Activated T-cell treated with anti-CD3 and anti-CD28 coated beads for 1 hour (primary cell): Measurements from ENCODE around the gene HBG1.
"Not testable (repeated sequence)": the region's sequence is repeated elsewhere in the genome, so short reads cannot be mapped to it uniquely, and the experiment has no call there.

Experiments
- DNase-seq: peaks from one replicate; pipeline ENCODE4 v3.0.0-alpha.2; 2020; ENCODE audit warnings: low read depth

Gene HBG1

DNA sequence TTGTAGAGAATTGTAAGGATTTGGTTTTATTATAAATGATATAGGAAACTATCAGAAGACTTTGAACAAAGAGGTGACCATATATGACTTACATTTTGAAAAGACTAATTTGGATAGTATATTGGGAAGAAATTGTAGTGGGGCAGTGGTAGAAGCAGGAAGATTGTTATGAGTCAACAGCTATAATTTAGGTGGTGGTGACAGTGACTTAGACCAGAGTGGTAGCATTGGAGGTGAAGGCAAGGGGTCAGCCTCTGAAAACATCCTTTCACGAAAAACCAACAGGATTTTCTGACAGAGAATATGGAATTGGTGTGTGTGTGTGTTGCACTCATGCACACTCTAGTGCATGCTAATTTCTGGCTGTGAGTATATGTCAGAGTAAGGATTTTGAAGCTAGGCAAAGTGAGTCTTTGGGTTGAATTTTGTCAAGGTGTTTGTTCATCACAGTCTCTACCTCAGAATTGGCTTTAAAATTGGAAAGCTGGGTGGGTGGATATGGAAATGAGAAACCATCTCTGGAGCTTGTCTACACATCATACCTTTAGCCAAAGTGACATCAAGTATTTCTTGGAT, 28.2 kb upstream of the HBG1 start:
- DNase-seq: no peak

DNA sequence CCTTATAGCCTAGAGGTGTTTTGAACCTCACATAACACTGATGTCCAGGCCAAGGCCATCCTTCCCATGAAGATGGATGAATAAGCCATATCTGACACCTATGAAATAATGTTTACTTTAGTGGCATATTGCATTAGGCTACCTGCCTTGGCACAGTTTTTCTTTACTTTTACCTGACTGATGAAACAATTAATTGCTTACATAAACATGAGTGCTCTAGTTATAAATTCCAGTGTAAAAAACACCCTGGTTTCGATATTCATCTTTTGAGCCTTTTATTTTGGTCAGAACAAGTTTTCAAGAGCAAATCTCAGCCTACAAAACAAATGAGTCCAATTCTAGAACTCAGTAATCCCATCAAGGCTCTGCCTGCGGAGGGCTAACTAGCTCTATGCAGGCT, 27.0 kb upstream of the HBG1 start:
- DNase-seq: no peak

DNA sequence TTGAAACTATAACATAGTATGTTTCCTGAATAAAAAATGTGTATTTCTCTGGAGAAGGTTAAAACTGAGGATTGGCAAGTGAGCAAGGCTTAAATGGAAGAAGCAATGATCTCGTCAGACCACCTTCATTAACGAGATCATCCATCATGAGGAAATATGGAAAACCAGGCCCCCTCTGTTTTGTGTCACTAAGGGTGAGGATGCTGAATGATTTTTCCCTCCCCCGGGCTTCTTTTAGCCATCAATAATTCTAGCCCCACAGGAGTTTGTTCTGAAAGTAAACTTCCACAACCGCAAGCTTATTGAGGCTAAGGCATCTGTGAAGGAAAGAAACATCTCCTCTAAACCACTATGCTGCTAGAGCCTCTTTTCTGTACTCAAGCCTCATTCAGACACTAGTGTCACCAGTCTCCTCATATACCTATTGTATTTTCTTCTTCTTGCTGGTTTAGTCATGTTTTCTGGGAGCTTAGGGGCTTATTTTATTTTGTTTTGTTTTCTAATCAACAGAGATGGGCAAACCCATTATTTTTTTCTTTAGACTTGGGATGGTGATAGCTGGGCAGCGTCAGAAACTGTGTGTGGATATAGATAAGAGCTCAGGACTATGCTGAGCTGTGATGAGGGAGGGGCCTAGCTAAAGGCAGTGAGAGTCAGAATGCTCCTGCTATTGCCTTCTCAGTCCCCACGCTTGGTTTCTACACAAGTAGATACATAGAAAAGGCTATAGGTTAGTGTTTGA, 25.9 kb upstream of the HBG1 start:
- no peak for DNase-seq

GRCh38 chr11:5274395-5274794, 24.7 kb upstream of the HBG1 start:
- DNase-seq: no peak

DNA sequence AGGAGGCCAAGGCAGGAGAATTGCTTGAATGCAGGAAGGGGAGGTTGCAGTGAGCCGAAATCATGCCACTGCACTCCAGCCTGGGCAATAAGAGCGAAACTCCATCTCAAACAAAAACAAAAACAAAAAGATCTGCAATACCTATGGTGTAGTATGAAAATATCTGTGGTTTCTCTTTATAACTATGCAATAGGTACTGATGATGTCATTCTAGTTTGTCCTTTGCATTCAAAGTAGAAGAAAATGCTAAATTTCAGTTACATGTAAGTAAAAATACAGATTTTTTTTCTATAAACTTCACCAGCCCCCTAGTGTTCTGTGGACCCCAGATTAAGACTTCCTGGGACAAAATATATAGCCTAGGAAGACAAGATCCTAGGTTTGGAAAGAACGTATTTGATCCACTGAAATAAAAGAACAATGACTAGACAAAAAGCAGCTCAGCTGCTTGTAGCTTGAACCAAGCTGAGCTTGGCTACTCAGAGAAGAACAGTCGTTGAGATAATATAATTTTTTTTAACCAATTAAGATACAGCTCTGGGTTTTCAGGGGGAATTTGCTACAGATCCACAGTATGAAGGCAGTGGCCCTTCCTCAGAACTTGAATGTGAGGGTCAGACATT, 22.8 kb upstream of the HBG1 start:
- DNase-seq: no peak

DNA sequence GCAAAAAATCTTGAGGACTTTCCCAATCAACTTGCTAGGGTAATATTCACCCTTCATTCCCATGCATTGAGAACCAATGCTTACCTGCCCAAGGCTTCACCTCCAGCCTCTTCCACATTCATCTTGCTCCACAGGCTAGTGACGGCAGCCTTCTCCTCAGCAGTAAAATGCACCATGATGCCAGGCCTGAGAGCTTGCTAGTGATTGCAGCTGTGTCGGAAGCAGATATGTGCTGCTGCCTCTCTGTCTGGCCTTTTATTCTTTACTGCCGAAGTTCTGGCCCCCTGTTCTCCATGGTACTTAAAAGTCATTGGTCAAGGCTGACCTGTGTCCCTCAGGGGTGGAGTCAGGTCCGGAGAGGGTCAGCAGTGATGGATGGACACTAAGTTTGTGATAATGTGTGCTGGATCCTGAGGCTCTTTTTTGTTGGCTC, 20.1 kb upstream of the HBG1 start, which contains the start of gene HBE1:
Gene HBE1 (minus strand): TSS at position 231 of the 433 bp plus-strand sequence. CDS start 55 bp downstream, at position 176.
- no peak for DNase-seq

DNA sequence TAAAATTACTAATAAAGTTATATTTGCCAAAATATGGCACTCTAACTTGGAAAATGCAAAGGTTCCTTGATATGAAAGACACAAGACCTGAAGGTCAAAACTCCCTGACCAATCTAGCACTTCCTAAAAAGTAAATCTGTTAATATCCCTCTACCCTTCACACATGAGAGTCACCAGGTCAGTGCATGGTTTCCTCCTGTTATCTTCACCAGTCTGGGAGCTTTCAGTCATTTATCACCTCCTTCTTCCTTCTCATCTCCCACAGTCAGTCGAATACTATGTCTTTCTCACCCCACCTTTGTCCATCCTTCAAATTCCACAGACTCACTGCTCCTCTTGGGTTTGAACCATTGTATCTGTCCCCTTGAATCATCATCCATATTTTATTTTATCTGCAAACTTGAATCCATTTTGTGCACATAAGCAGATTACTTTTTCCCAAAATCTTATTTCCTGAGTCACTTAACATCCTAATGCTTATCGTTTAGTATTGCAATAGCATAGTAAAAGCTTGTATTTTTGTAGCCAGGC, 17.4 kb upstream of the HBG1 start:
- DNase-seq: no peak

DNA sequence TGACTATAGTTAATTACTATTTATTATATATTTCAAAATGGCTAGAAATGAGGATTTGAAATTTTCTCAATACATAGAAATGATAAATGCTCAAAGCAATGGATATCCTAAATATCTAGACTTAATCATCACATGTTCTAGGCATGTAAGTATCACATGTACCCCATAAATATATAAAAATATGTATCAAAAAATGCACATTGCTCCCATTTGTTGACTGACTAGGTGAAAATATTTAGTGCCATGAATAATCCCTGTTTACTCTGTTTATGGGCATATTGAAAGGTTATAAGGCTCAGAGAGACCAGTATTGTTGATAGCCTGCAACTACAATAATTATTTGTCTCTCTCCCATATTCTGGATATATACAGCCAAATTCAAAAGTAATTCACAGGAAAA, 17.0 kb upstream of the HBG1 start:
- DNase-seq: no peak

GRCh38 chr11:5265832-5266231, 16.2 kb upstream of the HBG1 start:
- no peak for DNase-seq

DNA sequence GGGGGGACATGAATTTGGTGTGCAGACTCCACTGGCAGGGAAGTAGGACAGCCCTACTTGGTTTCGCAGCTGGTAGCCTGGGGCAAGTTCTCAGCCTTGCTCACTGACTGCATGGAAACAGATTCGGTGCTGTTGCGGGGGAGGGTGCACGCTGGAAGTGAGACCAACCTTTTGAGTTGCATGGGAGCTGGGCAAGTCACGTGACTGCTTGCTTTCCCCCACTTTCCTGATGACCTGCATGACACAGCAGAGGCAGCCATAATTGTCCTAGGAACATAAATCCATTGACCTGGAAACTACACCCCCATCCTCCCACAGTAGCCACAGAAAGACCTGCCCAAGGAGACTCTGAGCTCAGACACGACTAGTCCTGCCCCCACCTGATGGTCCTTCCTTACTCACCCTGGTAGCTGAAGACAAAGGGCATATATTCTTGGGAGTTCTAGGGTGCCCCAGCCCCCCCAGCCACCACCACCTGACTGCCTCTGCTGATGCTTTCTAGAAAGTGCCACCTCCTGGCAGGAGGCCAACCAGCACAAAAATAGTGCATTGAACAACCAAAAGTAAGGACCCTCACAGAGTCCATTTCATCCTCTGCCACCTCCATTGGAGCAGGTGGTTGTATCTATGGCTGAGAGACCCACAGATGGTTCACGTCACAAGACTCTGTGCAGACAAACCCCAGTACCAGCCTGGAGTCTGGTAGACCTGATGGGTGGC, 9.0 kb upstream of the HBG1 start:
- DNase-seq: no peak

- no peak for DNase-seq
These were observed 7.6 kb upstream of the HBG1 start for GRCh38 chr11:5257296-5257695.

GRCh38 chr11:5254646-5255413, 5.2 kb upstream of the HBG1 start, which contains the start of gene HBG2:
Gene HBG2 (minus strand): TSS chr11:5254781. CDS start chr11:5254728, 53 bp downstream.
- not testable (repeated sequence) for DNase-seq

GRCh38 chr11:5254023-5254422, 4.4 kb upstream of the HBG1 start:
- not testable (repeated sequence) for DNase-seq

DNA sequence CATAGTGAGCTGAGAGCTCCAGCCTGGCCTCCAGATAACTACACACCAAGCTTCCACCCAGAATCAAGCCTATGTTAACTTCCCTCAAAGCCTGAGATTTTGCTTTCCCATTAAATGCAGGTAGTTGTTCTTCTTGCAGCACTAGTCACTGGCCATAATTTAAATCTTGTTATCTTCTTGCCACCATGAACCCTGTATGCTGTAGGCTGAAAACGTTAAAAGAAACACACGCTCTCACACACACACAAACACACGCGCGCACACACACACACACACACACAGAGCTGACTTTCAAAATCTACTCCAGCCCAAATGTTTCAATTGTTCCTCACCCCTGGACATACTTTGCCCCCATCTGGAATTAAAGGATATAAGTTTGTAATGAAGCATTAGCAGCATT, 3.8 kb upstream of the HBG1 start:
- not testable (repeated sequence) for DNase-seq

DNA sequence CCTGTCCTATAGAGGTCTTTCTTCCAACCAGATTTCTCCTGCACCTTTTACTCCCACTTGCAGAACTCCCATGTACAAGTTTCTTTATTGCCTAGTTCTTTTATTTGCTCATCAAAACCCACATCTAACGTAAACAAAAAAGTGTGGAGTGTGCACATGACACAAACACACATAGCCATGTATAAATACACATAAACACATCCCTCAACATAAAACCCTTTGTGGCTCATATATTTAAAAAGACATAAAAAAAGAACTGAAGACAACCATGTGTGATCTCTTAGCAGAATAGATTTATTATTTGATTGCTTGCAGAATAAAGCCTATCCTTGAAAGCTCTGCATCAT, 3.2 kb upstream of the HBG1 start:
- no peak for DNase-seq

DNA sequence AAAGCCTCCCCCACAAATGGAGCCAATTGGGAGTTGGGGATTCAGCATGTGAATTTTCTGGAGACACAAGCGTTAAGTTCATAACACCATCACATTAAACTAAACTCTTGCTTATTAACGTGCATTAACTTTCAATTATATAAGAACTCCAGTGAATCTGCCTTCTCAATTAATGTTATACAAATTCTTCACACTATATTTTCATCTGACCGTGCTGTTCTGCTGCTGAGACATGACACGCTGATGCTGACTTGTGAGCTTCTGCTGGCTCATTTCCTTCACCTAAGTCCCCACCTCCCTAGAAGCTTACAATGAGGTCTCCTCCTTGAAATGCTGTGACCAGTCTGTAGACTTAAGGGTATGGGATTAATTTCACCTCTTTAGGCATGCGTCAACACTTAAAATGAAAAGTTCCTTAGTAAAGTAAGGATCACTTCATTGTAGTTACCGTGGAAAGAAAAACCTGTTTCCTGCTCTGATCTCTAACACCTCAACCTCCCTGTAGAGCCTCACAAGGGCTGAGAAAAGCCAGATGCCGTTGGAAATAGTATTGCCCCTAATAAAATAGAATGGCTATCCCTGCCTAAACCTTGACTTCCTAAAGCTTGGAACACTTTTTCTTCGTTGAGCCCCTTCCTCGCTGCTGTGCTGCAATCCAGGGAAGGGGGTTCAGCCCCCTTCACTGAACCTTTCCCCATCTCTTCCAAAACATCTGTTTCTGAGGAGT, 2.7 kb upstream of the HBG1 start:
- no peak for DNase-seq

- no peak for DNase-seq
These were observed 2.1 kb upstream of the HBG1 start for GRCh38 chr11:5251746-5252145.

DNA sequence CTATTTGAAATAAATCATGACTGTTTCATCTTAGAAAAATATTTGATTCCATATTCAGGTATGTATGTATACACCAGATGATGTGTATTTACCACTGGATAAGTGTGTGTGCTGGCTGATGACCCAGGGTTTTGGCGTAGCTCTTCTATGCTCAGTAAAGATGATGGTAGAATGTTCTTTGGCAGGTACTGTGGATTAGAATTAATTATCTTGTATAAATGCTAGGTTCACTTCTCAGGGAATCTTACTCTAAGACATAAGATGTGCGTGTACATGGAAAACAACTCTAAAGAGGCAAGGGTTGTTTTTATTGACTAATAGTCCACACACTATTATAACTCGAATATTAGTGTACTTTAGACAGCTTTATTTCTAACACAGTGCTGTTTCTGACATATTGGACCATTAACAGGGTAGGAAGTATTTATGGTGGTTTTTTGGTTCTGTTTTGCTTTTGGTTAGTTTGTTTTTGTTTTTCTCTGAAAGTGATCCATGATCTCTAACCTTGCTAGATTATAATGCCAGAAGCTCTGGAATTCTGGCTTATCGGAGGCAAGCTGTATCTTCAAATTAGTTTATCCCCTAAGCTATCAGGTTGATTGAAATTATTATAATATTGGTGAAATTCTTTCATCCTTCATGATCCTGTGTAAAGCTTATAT, 1.0 kb upstream of the HBG1 start:
- DNase-seq: no peak

DNA sequence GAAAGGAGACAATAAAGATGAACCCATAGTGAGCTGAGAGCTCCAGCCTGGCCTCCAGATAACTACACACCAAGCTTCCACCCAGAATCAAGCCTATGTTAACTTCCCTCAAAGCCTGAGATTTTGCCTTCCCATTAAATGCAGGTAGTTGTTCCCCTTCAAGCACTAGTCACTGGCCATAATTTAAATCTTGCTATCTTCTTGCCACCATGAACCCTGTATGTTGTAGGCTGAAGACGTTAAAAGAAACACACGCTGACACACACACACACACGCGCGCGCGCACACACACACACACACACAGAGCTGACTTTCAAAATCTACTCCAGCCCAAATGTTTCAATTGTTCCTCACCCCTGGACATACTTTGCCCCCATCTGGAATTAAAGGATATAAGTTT, 1.2 kb downstream of the HBG1 start:
- not testable (repeated sequence) for DNase-seq

DNA sequence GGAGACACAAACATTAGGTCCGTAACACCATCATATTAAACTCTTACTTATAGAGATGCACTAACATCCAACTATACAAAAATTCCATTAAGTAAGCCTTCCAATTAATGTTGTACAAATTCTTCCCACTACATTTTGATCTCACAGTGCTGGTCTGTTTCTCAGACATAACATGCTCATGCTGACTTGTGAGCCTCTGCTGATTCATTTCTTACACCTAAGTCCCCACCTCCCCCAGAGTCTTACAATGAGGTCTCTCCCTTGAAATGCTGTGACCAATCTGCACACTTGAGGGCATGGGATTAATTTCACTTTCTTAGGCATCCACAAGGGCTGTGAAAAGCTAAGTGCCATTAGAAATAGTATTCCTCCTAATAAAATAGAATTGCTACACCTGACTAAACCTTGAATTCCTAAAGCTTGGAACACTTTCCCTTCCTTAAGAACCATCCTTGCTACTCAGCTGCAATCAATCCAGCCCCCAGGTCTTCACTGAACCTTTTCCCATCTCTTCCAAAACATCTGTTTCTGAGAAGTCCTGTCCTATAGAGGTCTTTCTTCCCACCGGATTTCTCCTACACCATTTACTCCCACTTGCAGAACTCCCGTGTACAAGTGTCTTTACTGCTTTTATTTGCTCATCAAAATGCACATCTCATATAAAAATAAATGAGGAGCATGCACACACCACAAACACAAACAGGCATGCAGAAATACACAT, 2.0 kb downstream of the HBG1 start:
- DNase-seq: no peak
